ENCODE data around the gene BET1.

GRCh38 chr7:93949423-93949822 is 54.7 kb downstream of the BET1 start:
- TF ChIP-seq, protein P1, sequence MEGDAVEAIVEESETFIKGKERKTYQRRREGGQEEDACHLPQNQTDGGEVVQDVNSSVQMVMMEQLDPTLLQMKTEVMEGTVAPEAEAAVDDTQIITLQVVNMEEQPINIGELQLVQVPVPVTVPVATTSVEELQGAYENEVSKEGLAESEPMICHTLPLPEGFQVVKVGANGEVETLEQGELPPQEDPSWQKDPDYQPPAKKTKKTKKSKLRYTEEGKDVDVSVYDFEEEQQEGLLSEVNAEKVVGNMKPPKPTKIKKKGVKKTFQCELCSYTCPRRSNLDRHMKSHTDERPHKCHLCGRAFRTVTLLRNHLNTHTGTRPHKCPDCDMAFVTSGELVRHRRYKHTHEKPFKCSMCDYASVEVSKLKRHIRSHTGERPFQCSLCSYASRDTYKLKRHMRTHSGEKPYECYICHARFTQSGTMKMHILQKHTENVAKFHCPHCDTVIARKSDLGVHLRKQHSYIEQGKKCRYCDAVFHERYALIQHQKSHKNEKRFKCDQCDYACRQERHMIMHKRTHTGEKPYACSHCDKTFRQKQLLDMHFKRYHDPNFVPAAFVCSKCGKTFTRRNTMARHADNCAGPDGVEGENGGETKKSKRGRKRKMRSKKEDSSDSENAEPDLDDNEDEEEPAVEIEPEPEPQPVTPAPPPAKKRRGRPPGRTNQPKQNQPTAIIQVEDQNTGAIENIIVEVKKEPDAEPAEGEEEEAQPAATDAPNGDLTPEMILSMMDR (IDR thresholded peaks at IDR 0.05), result no peak
- TF ChIP-seq POLR2A (IDR thresholded peaks at IDR 0.05), result no peak

All from esophagus squamous epithelium (tissue), 4 donors.